NB4 (cell line): ENCODE data around the gene ANKS4B.

Experiments used
- DNase-seq: peaks from one replicate; pipeline ENCODE4 v3.0.0; 2010; ENCODE audit warnings: low read depth
- H3K4me3 ChIP-seq: one replicate; pipeline ENCODE4 v1.5.1; 2011; ENCODE audit warnings: mild to moderate bottlenecking, low read depth, low read length, moderate library complexity
- CTCF ChIP-seq: IDR thresholded peaks from one replicate; pipeline ENCODE4 v1.5.1; 2012; ENCODE audit warnings: low read depth, low read length
- MYC ChIP-seq: IDR thresholded peaks from 2 replicates; pipeline ENCODE4 v1.6.1; 2011; ENCODE audit warnings: low read depth, low read length
- POLR2A ChIP-seq: IDR thresholded peaks from 2 replicates; pipeline ENCODE4 v1.6.1; 2011; ENCODE audit warnings: mild to moderate bottlenecking; ENCODE audit not compliant: insufficient read length; ENCODE audit errors: extremely low read depth
- TF ChIP-seq, protein P1 (sequence below): IDR thresholded peaks from 2 replicates; pipeline ENCODE4 v1.6.1; 2011; ENCODE audit warnings: low read depth, low read length

The ANKS4B gene

DNA sequence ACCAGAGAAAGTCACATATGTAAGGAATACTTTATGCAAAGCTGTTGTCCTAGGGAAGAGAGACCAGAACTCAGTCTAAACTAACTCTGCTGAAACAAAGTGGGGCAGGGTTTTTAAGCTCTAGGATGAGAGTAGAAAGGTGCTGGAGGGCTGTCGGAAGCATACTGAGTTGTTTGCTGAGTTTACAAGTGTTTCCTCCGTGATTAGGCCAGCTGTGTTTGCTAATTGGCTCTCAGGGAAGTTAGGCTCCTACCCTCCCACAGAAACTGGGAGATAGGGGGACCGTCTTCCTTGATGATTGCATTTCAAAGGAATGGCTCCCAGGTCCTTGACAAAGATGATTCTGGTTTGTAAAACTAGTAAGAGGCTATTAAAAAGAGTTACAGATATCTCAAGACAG is 69.0 kb downstream of the ANKS4B start:
- DNase-seq: no peak
- H3K4me3 ChIP-seq: peak overlapping the region; percentile 78
- TF ChIP-seq POLR2A (no peak), CTCF (no peak), MYC (no peak)
- TF ChIP-seq, protein P1, sequence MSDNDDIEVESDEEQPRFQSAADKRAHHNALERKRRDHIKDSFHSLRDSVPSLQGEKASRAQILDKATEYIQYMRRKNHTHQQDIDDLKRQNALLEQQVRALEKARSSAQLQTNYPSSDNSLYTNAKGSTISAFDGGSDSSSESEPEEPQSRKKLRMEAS: no peak

DNA sequence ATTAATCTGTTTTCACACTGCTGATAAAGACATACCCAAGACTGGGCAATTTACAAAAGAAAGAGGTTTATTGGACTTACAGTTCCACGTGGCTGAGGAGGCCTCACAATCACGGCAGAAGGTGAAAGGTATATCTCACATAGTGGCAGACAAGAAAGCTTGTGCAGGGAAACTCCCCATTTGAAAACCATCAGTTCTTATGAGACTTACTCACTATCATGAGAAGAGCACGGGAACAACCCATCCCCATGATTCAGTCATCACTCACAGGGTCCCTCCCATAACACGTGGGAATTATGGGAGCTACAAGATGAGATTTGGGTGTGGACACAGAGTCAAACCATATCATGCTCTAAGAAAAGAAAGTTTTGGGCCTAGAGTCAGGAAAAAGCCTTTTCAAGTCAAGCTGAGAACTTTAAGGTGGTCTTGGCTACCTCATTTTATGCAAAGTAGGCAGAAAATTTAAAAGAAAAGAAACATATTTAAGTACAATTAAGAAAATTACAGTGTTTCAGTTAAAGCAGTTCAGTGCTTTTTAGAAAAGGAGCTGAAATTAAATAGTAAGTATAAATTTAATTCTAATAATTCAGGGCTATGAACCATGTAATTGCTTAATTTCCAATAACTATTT is 69.5 kb downstream of the ANKS4B start:
- peak; percentile 2 for DNase-seq
- H3K4me3 ChIP-seq: no peak overlapping the region
- TF ChIP-seq CTCF (no peak), MYC (no peak), POLR2A (no peak)
